Astrocyte (in vitro differentiated cells and primary cell): ENCODE data around the gene PPP2R3B. TPM values are rescaled to one million over a fixed set of nuclear protein-coding genes. Genes with fewer than 3 reads are reported as not detected.

ENCODE experiments used
- DNase-seq: peaks from one replicate; pipeline ENCODE4 v3.0.0-alpha.2; 2010; ENCODE audit warnings: low read depth
- FAIRE-seq: peaks from 2 replicates; lab custom pipeline; 2011; peaks lifted over from hg19 to GRCh38; lab: Jason Lieb, UNC
- H2AFZ ChIP-seq: 2 replicates; pipeline ENCODE4 v1.6.0; 2012; ENCODE audit warnings: low read depth, low read length, inconsistent platforms
- H3K27ac ChIP-seq: 2 replicates; pipeline ENCODE4 v1.5.1; 2011; ENCODE audit warnings: low read depth, low read length, inconsistent platforms
- H3K27me3 ChIP-seq: 2 replicates; pipeline ENCODE4 v1.6.0; 2011; ENCODE audit warnings: low read length, inconsistent platforms; ENCODE audit not compliant: insufficient read depth
- H3K36me3 ChIP-seq: 2 replicates; pipeline ENCODE4 v1.5.1; 2011; ENCODE audit warnings: low read length, inconsistent platforms; ENCODE audit not compliant: insufficient read depth
- H3K4me1 ChIP-seq: 2 replicates; pipeline ENCODE4 v1.5.1; 2011; ENCODE audit warnings: low read length, inconsistent platforms; ENCODE audit not compliant: insufficient read depth
- H3K4me2 ChIP-seq: 2 replicates; pipeline ENCODE4 v1.6.0; 2012; ENCODE audit warnings: low read length, inconsistent platforms
- H3K4me3 ChIP-seq: 2 replicates; pipeline ENCODE4 v1.5.1; 2011; ENCODE audit warnings: low read depth, mild to moderate bottlenecking, low read length, inconsistent platforms; ENCODE audit not compliant: insufficient read depth
- H3K79me2 ChIP-seq: 2 replicates; pipeline ENCODE4 v1.6.0; 2012; ENCODE audit warnings: mild to moderate bottlenecking, low read length, inconsistent platforms; ENCODE audit not compliant: insufficient read depth
- H3K9ac ChIP-seq: 2 replicates; pipeline ENCODE4 v1.6.0; 2012; ENCODE audit warnings: mild to moderate bottlenecking, low read length, inconsistent platforms
- H3K9me3 ChIP-seq: 2 replicates; pipeline ENCODE4 v1.5.1; 2012; ENCODE audit warnings: low read depth, mild to moderate bottlenecking, low read length, inconsistent platforms; ENCODE audit not compliant: insufficient read depth
- H4K20me1 ChIP-seq: 2 replicates; pipeline ENCODE4 v1.6.0; 2012; ENCODE audit warnings: low read length, inconsistent platforms; ENCODE audit not compliant: insufficient read depth
- H3K27ac Mint-ChIP-seq: one replicate; pipeline ENCODE4 v1.8.0; 2021; ENCODE audit warnings: mild to moderate bottlenecking, mixed read lengths; ENCODE audit not compliant: unreplicated experiment
- H3K27me3 Mint-ChIP-seq: one replicate; pipeline ENCODE4 v1.8.0; 2021; ENCODE audit warnings: low read depth, mixed read lengths; ENCODE audit not compliant: unreplicated experiment
- H3K36me3 Mint-ChIP-seq: one replicate; pipeline ENCODE4 v1.8.0; 2021; ENCODE audit warnings: low read depth, mixed read lengths; ENCODE audit not compliant: unreplicated experiment
- H3K4me1 Mint-ChIP-seq: one replicate; pipeline ENCODE4 v1.8.0; 2021; ENCODE audit warnings: low read depth, mixed read lengths; ENCODE audit not compliant: unreplicated experiment
- H3K4me3 Mint-ChIP-seq: one replicate; pipeline ENCODE4 v1.8.0; 2021; ENCODE audit warnings: mild to moderate bottlenecking, moderate library complexity, mixed read lengths; ENCODE audit not compliant: unreplicated experiment
- H3K9me3 Mint-ChIP-seq: one replicate; pipeline ENCODE4 v1.8.0; 2021; ENCODE audit warnings: mild to moderate bottlenecking, mixed read lengths; ENCODE audit not compliant: unreplicated experiment
- CTCF ChIP-seq: IDR thresholded peaks from 2 replicates; pipeline ENCODE4 v1.5.1; 2011; ENCODE audit warnings: low read depth, mild to moderate bottlenecking, inconsistent platforms, low read length, moderate library complexity; ENCODE audit not compliant: insufficient read depth
- EZH2 ChIP-seq: IDR thresholded peaks from 2 replicates; pipeline ENCODE4 v1.6.1; 2012; ENCODE audit warnings: mild to moderate bottlenecking, low read length, inconsistent platforms; ENCODE audit not compliant: insufficient read depth
- total RNA-seq: library from RNA; stranded (reverse); gene quantifications from 2 replicates; pipeline ENCODE4 v1.2.1, GENCODE V29; 2021

The PPP2R3B gene
- total RNA-seq, 1 donor from 2014 or later, result 44.7 TPM

GRCh38 chrX:357693-358471, 28.8 kb downstream of the PPP2R3B start:
- no peaks in the 10 kb centered on the region for H3K36me3 ChIP-seq
- DNase-seq (peak; percentile 66), FAIRE-seq (no peak)
- H3K4me1 ChIP-seq, result peaks cover 6% of the 10 kb centered on the region
- TF ChIP-seq EZH2 (no peak), CTCF (no peak)
- H3K9me3 ChIP-seq, result peaks cover 13% of the 10 kb centered on the region
- H4K20me1 ChIP-seq, result no peaks in the 10 kb centered on the region
- Mint-ChIP-seq H3K9me3 (peaks cover 22% of the 10 kb centered on the region), H3K4me1 (peaks cover 17% of the 10 kb centered on the region), H3K27me3 (no peaks in the 10 kb centered on the region), H3K4me3 (no peak overlapping the region), H3K27ac (peak overlapping the region; percentile 83), H3K36me3 (peaks cover 32% of the 10 kb centered on the region)
- peak overlapping the region; percentile 38 for H2AFZ ChIP-seq
- H3K27me3 ChIP-seq, result no peaks in the 10 kb centered on the region
- peak overlapping the region; percentile 22 for H3K27ac ChIP-seq
- peak overlapping the region; percentile 46 for H3K4me2 ChIP-seq
- no peak overlapping the region for H3K4me3 ChIP-seq
- H3K79me2 ChIP-seq, result peaks cover 10% of the 10 kb centered on the region
- H3K9ac ChIP-seq, result no peak overlapping the region

- peak overlapping the region; percentile 87 for H3K27ac Mint-ChIP-seq
- no peak overlapping the region for H2AFZ ChIP-seq
- H3K9ac ChIP-seq, result no peak overlapping the region
- H3K27ac ChIP-seq, result peak overlapping the region; percentile 31
- peaks cover 6% of the 10 kb centered on the region for H3K4me1 ChIP-seq
- peaks cover 5% of the 10 kb centered on the region for H3K79me2 ChIP-seq
- H3K27me3 ChIP-seq, result no peaks in the 10 kb centered on the region
- no peak for DNase-seq
- H4K20me1 ChIP-seq, result no peaks in the 10 kb centered on the region
- no peak for FAIRE-seq
- no peaks in the 10 kb centered on the region for H3K27me3 Mint-ChIP-seq
- H3K9me3 Mint-ChIP-seq, result peaks cover 22% of the 10 kb centered on the region
- H3K36me3 ChIP-seq, result no peaks in the 10 kb centered on the region
- H3K4me3 Mint-ChIP-seq, result no peak overlapping the region
- TF ChIP-seq CTCF (no peak), EZH2 (no peak)
- peaks cover 13% of the 10 kb centered on the region for H3K9me3 ChIP-seq
- peak overlapping the region; percentile 46 for H3K4me2 ChIP-seq
- H3K4me1 Mint-ChIP-seq, result peaks cover 17% of the 10 kb centered on the region
- H3K36me3 Mint-ChIP-seq, result peaks cover 37% of the 10 kb centered on the region
- H3K4me3 ChIP-seq, result no peak overlapping the region
These were observed 29.5 kb downstream of the PPP2R3B start for GRCh38 chrX:357035-357692.
